Right atrium auricular region (tissue), 2 donors: ENCODE results near the gene GAD1. TPM values are rescaled to one million over a fixed set of nuclear protein-coding genes. Genes with fewer than 3 reads are reported as not detected.

Experiments
- DNase-seq: peaks from one replicate; pipeline ENCODE4 v3.0.0-alpha.2; 2019; ENCODE audit warnings: low spot score
- H3K27ac ChIP-seq, 2 donors: fragments of 200-600 bp; sonication (generic); 1 replicate in 1 of 2; 2 replicates in 1 of 2; pipeline ENCODE4 v1.5.1; 2016 to 2019
- H3K27me3 ChIP-seq, 2 donors: fragments of 200-600 bp; sonication (generic); one replicate each; pipeline versions ENCODE4 v1.5.1 to v1.6.0; 2017 to 2019
- H3K36me3 ChIP-seq: fragments of 200-600 bp; sonication (generic); one replicate; pipeline ENCODE4 v1.5.1; 2016
- H3K4me1 ChIP-seq, 2 donors: fragments of 200-600 bp; sonication (generic); one replicate each; pipeline versions ENCODE4 v1.5.1 to v1.6.0; 2017 to 2019
- H3K4me3 ChIP-seq, 2 donors: fragments of 200-600 bp; sonication (generic); 1 replicate in 1 of 2; 2 replicates in 1 of 2; pipeline ENCODE4 v1.5.1; 2017 to 2019; ENCODE audit warnings: mild to moderate bottlenecking in 1 of 2, moderate library complexity in 1 of 2
- H3K9me3 ChIP-seq, 2 donors: fragments of 200-600 bp; sonication (generic); one replicate each; pipeline ENCODE4 v1.5.1; 2019
- CTCF ChIP-seq, 2 donors: fragments of 200-600 bp; sonication (generic); IDR thresholded peaks; one replicate each; pipeline ENCODE4 v1.5.1; 2019; ENCODE audit warnings: antibody characterized with exemption in 2 of 2
- total RNA-seq, 2 donors: library from RNA; depleted of rRNA; stranded (reverse); fragments of >200 nt; gene quantifications; one replicate each; pipeline ENCODE4 v1.1.0, GENCODE V29; 2016

Gene GAD1
- total RNA-seq, 2 donors from 2014 or later = not detected

- DNase-seq = no peak
- no peak for TF ChIP-seq CTCF (IDR thresholded peaks at IDR 0.05)
- no peaks in the 10 kb centered on the region for H3K9me3 ChIP-seq
- no peaks in the 10 kb centered on the region for H3K27me3 ChIP-seq
- no peaks in the 10 kb centered on the region for H3K36me3 ChIP-seq
- no peak overlapping the region for H3K27ac ChIP-seq
- H3K4me3 ChIP-seq = no peak overlapping the region
- H3K4me1 ChIP-seq = no peaks in the 10 kb centered on the region
Observed at GRCh38 chr2:170892391-170892951, 75.8 kb downstream of the GAD1 start.

GRCh38 chr2:170895023-170895757, 78.5 kb downstream of the GAD1 start:
- no peak overlapping the region for H3K27ac ChIP-seq
- H3K36me3 ChIP-seq = no peaks in the 10 kb centered on the region
- H3K27me3 ChIP-seq = no peaks in the 10 kb centered on the region
- no peak for DNase-seq
- no peak for TF ChIP-seq CTCF (IDR thresholded peaks at IDR 0.05)
- no peaks in the 10 kb centered on the region for H3K4me1 ChIP-seq
- H3K4me3 ChIP-seq = no peak overlapping the region
- no peaks in the 10 kb centered on the region for H3K9me3 ChIP-seq

DNA sequence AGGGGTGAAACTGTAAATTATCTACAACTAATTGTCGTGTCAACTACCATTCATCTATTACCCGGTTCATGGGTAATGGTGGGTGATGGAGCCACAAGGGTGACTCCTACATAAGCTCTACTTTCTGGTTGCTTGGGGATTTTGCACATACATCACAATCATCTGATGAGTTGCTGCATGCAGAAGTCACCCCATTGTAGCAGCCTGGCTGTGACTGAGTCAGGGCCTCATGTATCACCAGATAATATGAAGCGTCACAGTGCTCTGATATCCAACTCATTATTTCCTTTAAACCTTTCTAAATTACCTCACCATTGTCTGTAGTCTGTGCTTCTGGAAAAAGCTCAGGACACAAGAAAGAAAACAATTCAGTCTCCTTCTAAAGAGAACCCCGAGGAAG, 79.9 kb downstream of the GAD1 start:
- Histone ChIP-seq H3K4me1 (no peaks in the 10 kb centered on the region), H3K4me3 (no peak overlapping the region), H3K27me3 (no peaks in the 10 kb centered on the region), H3K27ac (no peak overlapping the region), H3K9me3 (no peaks in the 10 kb centered on the region), H3K36me3 (no peaks in the 10 kb centered on the region)
- TF ChIP-seq CTCF (IDR thresholded peaks at IDR 0.05) = no peak
- no peak for DNase-seq

DNA sequence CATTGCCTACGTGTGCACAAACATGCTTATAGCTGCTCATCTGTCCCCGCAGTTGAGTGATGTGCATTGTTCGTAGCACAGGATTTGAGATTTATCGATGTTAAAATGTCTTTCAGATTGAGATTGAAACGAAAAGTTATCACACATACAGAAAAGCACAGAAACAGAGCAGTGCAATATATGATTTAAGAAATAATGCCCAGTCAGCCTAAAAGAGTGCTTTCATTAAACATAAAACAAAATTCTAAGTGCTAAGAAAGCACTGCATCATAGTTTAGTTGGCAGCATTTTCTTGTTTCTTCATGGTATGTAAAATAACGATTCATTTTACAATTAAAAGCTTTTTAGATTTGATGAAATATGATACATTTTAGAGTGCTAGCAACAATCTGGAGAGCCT, 80.4 kb downstream of the GAD1 start:
- no peak for TF ChIP-seq CTCF (IDR thresholded peaks at IDR 0.05)
- H3K27me3 ChIP-seq = no peaks in the 10 kb centered on the region
- no peak for DNase-seq
- no peaks in the 10 kb centered on the region for H3K36me3 ChIP-seq
- no peak overlapping the region for H3K27ac ChIP-seq
- no peaks in the 10 kb centered on the region for H3K4me1 ChIP-seq
- H3K4me3 ChIP-seq = no peak overlapping the region
- H3K9me3 ChIP-seq = no peaks in the 10 kb centered on the region

GRCh38 chr2:170905864-170906263, 89.2 kb downstream of the GAD1 start:
- Histone ChIP-seq H3K4me3 (no peak overlapping the region), H3K4me1 (no peaks in the 10 kb centered on the region), H3K27ac (no peak overlapping the region), H3K9me3 (peaks cover 0 to 24% of the 10 kb centered on the region in 2 donors), H3K36me3 (no peaks in the 10 kb centered on the region), H3K27me3 (no peaks in the 10 kb centered on the region)
- no peak for TF ChIP-seq CTCF (IDR thresholded peaks at IDR 0.05)
- no peak for DNase-seq

Other genes starting within 250 kb of the GAD1 start
- under 1 TPM in 1 of 2 donors, not detected in 1; 0.33 TPM for gene SP5, start 101.5 kb upstream of the GAD1 start, total RNA-seq
- not detected for gene ERICH2, start 46.5 kb upstream of the GAD1 start, total RNA-seq
- gene GORASP2, start 112.4 kb downstream of the GAD1 start, total RNA-seq = 10 to 100 TPM; 58.4 to 69.0 TPM